HG03575 (cell line): ENCODE results near the gene CDC42EP4.

Experiments used
- ATAC-seq: cut with Tn5 transposase; IDR thresholded peaks from one replicate; pipeline ENCODE4 v1.9.1; 2021; ENCODE audit not compliant: unreplicated experiment, insufficient number of reproducible peaks, low FRiP score; ENCODE audit errors: extremely low read depth

CDC42EP4 gene

GRCh38 chr17:73234736-73235135 is 77.1 kb downstream of the CDC42EP4 start:
- no peak for ATAC-seq
